Osteocyte (in vitro differentiated cells): Measurements from ENCODE around the gene ATRNL1. TPM values are rescaled to one million over a fixed set of nuclear protein-coding genes. Genes with fewer than 3 reads are reported as not detected.
A peak's percentile ranks its signal among the peaks of the same experiment; 100 is the strongest.

Experiments
- DNase-seq: peaks from one replicate; pipeline ENCODE4 v3.0.0; 2021; ENCODE audit warnings: mixed read lengths; ENCODE audit not compliant: unreplicated experiment; ENCODE audit errors: extremely low spot score
- H3K27ac Mint-ChIP-seq: one replicate; pipeline ENCODE4 v1.8.0; 2021; ENCODE audit warnings: mild to moderate bottlenecking, mixed read lengths; ENCODE audit not compliant: unreplicated experiment
- H3K27me3 Mint-ChIP-seq: one replicate; pipeline ENCODE4 v1.8.0; 2021; ENCODE audit warnings: mixed read lengths; ENCODE audit not compliant: unreplicated experiment
- H3K36me3 Mint-ChIP-seq: one replicate; pipeline ENCODE4 v1.8.0; 2021; ENCODE audit warnings: mixed read lengths; ENCODE audit not compliant: unreplicated experiment
- H3K4me1 Mint-ChIP-seq: one replicate; pipeline ENCODE4 v1.8.0; 2021; ENCODE audit warnings: mixed read lengths; ENCODE audit not compliant: unreplicated experiment
- H3K4me3 Mint-ChIP-seq: one replicate; pipeline ENCODE4 v1.8.0; 2021; ENCODE audit warnings: mild to moderate bottlenecking, moderate library complexity, mixed read lengths; ENCODE audit not compliant: unreplicated experiment
- H3K9me3 Mint-ChIP-seq: one replicate; pipeline ENCODE4 v1.8.0; 2021; ENCODE audit warnings: mixed read lengths; ENCODE audit not compliant: unreplicated experiment
- total RNA-seq: library from RNA; stranded (reverse); gene quantifications from 2 replicates; pipeline ENCODE4 v1.2.1, GENCODE V29; 2021
- TF ChIP-seq, protein P1 (sequence below): fragments of 200-600 bp; sonication (generic); IDR thresholded peaks from 2 replicates; pipeline ENCODE4 v1.5.0; 2021; ENCODE audit warnings: antibody characterized with exemption, mild to moderate bottlenecking, moderate library complexity

ATRNL1 gene
- total RNA-seq, 1 donor from 2014 or later = 20.2 TPM

DNA sequence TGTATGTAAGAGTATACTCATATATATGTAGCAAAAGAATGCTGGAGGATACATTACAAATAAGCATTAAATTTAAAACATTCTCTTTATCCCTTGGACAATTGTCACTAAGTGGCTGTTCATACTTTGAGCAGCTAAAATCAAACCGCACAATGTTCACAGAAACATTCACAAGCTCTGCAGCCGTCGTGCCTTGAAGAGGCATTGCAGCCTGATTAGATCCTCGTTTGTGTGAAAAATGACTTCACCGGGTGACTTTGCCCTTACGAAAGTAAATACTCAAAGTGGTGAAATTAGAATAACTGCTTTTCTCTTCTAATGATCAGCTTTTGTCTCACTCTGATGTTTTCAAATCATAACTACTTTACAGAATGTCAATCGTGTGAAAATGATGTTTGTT lies 860.8 kb downstream of the ATRNL1 start:
- Mint-ChIP-seq H3K9me3 (no peaks in the 10 kb centered on the region), H3K36me3 (no peaks in the 10 kb centered on the region), H3K27me3 (no peaks in the 10 kb centered on the region), H3K4me3 (no peak overlapping the region), H3K27ac (no peak overlapping the region), H3K4me1 (peaks cover 34% of the 10 kb centered on the region)
- TF ChIP-seq, protein P1, sequence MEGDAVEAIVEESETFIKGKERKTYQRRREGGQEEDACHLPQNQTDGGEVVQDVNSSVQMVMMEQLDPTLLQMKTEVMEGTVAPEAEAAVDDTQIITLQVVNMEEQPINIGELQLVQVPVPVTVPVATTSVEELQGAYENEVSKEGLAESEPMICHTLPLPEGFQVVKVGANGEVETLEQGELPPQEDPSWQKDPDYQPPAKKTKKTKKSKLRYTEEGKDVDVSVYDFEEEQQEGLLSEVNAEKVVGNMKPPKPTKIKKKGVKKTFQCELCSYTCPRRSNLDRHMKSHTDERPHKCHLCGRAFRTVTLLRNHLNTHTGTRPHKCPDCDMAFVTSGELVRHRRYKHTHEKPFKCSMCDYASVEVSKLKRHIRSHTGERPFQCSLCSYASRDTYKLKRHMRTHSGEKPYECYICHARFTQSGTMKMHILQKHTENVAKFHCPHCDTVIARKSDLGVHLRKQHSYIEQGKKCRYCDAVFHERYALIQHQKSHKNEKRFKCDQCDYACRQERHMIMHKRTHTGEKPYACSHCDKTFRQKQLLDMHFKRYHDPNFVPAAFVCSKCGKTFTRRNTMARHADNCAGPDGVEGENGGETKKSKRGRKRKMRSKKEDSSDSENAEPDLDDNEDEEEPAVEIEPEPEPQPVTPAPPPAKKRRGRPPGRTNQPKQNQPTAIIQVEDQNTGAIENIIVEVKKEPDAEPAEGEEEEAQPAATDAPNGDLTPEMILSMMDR = no peak
- no peak for DNase-seq

DNA sequence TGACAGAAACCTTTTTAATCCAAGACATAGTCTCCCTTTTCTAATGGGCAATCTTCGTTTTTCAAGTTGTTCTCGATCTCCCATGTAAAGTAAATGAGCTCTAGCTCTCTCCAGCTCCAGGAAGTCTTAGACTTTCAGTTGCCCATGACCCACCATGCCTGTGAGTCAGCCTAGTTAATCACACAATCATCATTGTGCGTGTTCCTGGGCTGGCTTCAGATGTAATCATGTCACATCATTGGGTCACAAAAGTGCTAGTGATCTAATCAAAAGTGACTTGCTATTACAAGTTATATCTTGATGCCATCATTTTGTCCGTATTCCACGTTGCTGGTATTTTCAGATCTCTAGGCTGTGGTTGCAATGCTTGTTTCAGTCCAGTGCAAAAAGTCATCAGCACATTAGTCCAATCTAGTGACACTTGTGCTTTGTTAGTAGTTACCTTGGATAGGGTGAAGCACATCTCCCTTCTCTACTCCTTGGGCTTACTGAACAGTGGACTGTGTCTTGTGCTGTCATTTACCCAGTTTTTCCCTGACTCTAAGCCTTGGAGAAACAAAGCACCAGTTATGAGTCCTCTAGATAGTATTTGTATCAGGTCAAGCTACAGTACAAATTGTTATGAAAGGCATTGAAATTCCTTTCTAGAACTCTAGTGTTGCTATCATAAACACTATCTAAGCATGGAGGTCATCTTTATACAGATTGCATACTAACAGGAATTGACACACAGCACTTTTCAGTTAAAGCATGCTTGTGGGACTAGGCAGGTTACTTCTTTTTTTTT lies 863.3 kb downstream of the ATRNL1 start:
- H3K27ac Mint-ChIP-seq = no peak overlapping the region
- H3K4me1 Mint-ChIP-seq = peaks cover 11% of the 10 kb centered on the region
- TF ChIP-seq, protein P1 = no peak
- no peak for DNase-seq
- no peak overlapping the region for H3K4me3 Mint-ChIP-seq
- no peaks in the 10 kb centered on the region for H3K36me3 Mint-ChIP-seq
- no peaks in the 10 kb centered on the region for H3K27me3 Mint-ChIP-seq
- no peaks in the 10 kb centered on the region for H3K9me3 Mint-ChIP-seq

DNA sequence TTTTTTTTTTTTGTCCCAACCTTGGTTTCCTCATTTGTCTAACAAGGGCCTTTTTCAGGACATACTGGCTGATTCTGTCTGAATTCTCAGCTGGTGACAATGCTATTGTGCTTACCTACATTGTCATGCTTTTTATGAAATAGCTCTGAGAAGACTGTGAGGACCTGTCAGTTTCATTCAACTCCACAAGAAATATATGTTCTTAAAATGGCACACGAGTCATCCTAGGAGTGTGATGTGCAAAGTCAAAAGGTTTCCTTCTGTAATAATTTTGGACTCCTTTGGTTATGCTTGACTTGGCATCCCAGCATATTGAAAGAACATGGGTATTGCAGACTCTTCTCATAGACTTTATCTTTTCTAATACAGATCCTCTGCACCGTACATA lies 863.8 kb downstream of the ATRNL1 start:
- Mint-ChIP-seq H3K27me3 (no peaks in the 10 kb centered on the region), H3K4me3 (no peak overlapping the region), H3K9me3 (no peaks in the 10 kb centered on the region), H3K4me1 (peaks cover 7% of the 10 kb centered on the region), H3K36me3 (no peaks in the 10 kb centered on the region), H3K27ac (no peak overlapping the region)
- no peak for DNase-seq
- TF ChIP-seq, protein P1 = no peak

DNA sequence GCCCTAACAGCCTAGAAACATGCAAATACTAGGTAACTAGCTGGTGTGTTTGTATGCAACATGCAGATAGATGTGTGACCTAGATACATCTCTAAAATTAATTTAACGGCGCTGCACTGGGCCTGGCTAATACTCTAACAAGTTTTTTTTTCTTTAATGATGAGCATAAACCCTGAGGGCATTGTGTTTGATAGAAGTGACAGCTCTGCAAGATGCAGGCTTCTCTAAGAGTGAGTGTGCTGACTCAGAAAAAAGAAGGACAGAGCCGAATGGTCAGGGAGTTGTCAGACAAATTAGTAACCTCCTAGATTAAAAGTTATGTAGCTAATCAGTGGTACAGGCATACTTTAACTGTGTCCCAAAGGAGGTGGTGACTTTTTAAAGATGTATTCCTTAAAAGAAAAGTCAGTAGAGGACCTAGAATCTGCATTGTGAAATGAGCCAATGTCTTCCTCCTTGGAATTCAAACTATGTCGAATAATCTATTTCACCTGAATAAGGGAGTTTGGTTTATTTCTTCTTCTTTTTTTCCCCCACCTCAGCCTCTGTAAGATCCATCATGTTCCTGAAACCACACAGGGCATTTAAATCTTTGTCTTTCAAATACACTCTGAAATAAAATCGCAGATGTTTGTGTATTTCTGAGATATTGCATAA lies 864.7 kb downstream of the ATRNL1 start:
- H3K27me3 Mint-ChIP-seq = no peaks in the 10 kb centered on the region
- H3K9me3 Mint-ChIP-seq = no peaks in the 10 kb centered on the region
- peaks cover 7% of the 10 kb centered on the region for H3K4me1 Mint-ChIP-seq
- no peaks in the 10 kb centered on the region for H3K36me3 Mint-ChIP-seq
- DNase-seq = no peak
- TF ChIP-seq, protein P1 = no peak
- no peak overlapping the region for H3K4me3 Mint-ChIP-seq
- H3K27ac Mint-ChIP-seq = no peak overlapping the region

DNA sequence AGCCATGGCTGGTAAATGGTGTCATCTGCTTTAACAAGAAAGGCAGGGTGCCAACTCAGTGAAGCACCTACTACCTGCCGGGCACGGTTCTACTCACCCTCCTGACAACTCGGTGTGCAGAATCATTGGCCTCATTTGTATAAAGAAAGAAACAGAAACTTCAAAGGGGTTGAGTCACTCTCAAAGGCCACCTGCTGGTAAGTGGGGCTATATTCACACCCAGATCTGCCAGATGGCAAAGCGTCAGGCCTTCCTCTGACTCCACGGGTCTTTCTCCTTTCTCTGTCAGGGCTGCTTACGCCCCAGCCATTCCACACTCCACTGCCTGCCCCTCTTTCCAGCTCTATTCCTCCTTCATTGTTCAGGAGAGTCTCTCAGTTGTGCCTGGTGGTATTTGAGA lies 870.7 kb downstream of the ATRNL1 start:
- TF ChIP-seq, protein P1 = peak; percentile 12
- H3K36me3 Mint-ChIP-seq = no peaks in the 10 kb centered on the region

More for the DNA sequence above, 870.7 kb downstream of the ATRNL1 start:
- Mint-ChIP-seq H3K9me3 (no peaks in the 10 kb centered on the region), H3K4me3 (no peak overlapping the region), H3K27ac (no peak overlapping the region), H3K4me1 (no peaks in the 10 kb centered on the region), H3K27me3 (no peaks in the 10 kb centered on the region)
- no peak for DNase-seq
